Bronchial epithelial cell (primary cell): ENCODE data around the gene CFTR. TPM values are rescaled to one million over a fixed set of nuclear protein-coding genes. Genes with fewer than 3 reads are reported as not detected.
"Not testable (repeated sequence)": the region's sequence is repeated elsewhere in the genome, so short reads cannot be mapped to it uniquely, and the experiment has no call there.

Experiments used
- DNase-seq: peaks from one replicate; pipeline ENCODE4 v3.0.0-alpha.2; 2010; ENCODE audit warnings: low read depth
- FAIRE-seq: peaks from 2 replicates; lab custom pipeline; 2011; peaks lifted over from hg19 to GRCh38; lab: Jason Lieb, UNC
- H3K27me3 ChIP-seq: 2 replicates; pipeline ENCODE4 v1.5.1; 2011; ENCODE audit warnings: low read length; ENCODE audit not compliant: control insufficient read depth, insufficient read depth
- H3K36me3 ChIP-seq: 2 replicates; pipeline ENCODE4 v1.5.1; 2011; ENCODE audit warnings: low read length; ENCODE audit not compliant: control insufficient read depth, insufficient read depth
- H3K4me3 ChIP-seq: 2 replicates; pipeline ENCODE4 v1.5.1; 2011; ENCODE audit warnings: mild to moderate bottlenecking, low read depth, low read length, control low read depth
- total RNA-seq: library from RNA; depleted of rRNA; stranded (reverse); fragments of >200 nt; gene quantifications from 2 replicates; pipeline ENCODE4 v1.2.1, GENCODE V29; 2014
- TF ChIP-seq, protein P1 (sequence below): IDR thresholded peaks from 2 replicates; pipeline ENCODE4 v1.5.1; 2011; ENCODE audit warnings: mild to moderate bottlenecking, moderate library complexity, low read length, control low read depth, inconsistent platforms; ENCODE audit not compliant: insufficient read depth, severe bottlenecking

CFTR gene
- total RNA-seq, 1 donor from 2014 or later: under 0.01 TPM

DNA sequence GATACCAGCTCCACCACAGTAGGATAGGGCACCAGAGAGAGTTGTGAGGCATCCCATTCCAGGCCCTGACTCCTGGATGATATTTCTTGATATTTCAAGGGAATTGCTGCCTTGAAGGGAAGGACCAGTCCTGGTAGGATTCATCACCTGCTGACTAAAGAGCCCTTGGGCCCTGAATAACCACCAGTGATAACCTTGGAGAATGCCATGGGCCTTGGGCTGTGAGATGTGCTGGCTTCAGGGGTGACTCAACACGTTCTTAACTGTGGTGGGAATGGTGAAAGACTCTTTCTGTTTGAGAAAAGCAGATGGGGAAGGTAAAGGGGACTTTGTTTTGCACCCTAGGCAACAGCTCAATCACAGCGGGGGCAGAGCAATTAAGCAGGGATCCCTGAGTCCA, 31.2 kb upstream of the CFTR start:
- Histone ChIP-seq H3K36me3 (no peaks in the 10 kb centered on the region), H3K27me3 (no peaks in the 10 kb centered on the region), H3K4me3 (no peak overlapping the region)
- TF ChIP-seq, protein P1, sequence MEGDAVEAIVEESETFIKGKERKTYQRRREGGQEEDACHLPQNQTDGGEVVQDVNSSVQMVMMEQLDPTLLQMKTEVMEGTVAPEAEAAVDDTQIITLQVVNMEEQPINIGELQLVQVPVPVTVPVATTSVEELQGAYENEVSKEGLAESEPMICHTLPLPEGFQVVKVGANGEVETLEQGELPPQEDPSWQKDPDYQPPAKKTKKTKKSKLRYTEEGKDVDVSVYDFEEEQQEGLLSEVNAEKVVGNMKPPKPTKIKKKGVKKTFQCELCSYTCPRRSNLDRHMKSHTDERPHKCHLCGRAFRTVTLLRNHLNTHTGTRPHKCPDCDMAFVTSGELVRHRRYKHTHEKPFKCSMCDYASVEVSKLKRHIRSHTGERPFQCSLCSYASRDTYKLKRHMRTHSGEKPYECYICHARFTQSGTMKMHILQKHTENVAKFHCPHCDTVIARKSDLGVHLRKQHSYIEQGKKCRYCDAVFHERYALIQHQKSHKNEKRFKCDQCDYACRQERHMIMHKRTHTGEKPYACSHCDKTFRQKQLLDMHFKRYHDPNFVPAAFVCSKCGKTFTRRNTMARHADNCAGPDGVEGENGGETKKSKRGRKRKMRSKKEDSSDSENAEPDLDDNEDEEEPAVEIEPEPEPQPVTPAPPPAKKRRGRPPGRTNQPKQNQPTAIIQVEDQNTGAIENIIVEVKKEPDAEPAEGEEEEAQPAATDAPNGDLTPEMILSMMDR: no peak
- peak; percentile 29 for DNase-seq
- no peak for FAIRE-seq

GRCh38 chr7:117458977-117459583, 20.7 kb upstream of the CFTR start:
- DNase-seq: peak; percentile 33
- Histone ChIP-seq H3K36me3 (no peaks in the 10 kb centered on the region), H3K27me3 (no peaks in the 10 kb centered on the region), H3K4me3 (no peak overlapping the region)
- TF ChIP-seq, protein P1: peak; percentile 39
- FAIRE-seq: no peak

DNA sequence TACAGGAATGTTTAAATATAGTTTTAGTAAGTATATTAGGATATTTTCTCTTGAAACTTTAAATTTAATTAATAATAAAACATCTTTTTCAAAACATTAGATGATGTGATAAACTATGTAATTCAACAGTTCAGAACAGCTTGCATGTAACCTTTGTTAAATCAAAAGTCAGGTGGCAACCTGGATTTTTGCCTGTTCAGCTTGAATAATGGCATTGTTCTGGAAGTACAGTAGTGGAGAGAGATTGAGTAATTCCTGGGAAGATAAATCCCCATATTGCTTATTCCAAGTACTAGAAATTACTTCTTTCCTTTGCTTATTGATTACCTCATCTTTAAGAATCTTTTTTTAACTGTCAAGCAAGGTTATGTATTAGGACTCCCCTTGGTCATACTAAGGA, 20.1 kb upstream of the CFTR start:
- TF ChIP-seq, protein P1: no peak
- H3K27me3 ChIP-seq: no peaks in the 10 kb centered on the region
- H3K4me3 ChIP-seq: no peak overlapping the region
- H3K36me3 ChIP-seq: no peaks in the 10 kb centered on the region
- DNase-seq: no peak
- no peak for FAIRE-seq

- not testable (repeated sequence) for FAIRE-seq, H3K36me3 ChIP-seq, DNase-seq, H3K27me3 ChIP-seq, H3K4me3 ChIP-seq
These were observed 19.0 kb upstream of the CFTR start for GRCh38 chr7:117460815-117461214.

DNA sequence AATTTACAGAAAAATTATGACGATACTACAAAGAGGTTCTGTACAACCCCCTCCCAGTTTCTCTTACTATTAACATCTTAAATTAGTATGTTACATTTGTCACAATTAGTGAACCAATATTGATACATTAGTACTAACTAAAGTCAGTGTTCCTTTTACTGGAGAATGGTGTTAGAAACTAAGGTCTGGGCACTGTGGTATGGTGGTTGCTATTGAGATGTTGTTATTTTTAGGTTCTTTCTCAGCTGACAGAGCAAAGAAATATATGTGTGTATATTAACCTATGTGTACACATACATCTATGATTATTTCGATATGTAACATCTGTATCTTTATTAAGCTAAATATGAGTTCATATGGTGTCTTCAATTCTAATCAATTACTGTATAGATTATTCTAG, 11.7 kb upstream of the CFTR start:
- H3K27me3 ChIP-seq: peaks cover 2% of the 10 kb centered on the region
- no peak for DNase-seq
- no peaks in the 10 kb centered on the region for H3K36me3 ChIP-seq
- H3K4me3 ChIP-seq: no peak overlapping the region
- TF ChIP-seq, protein P1: no peak
- no peak for FAIRE-seq

DNA sequence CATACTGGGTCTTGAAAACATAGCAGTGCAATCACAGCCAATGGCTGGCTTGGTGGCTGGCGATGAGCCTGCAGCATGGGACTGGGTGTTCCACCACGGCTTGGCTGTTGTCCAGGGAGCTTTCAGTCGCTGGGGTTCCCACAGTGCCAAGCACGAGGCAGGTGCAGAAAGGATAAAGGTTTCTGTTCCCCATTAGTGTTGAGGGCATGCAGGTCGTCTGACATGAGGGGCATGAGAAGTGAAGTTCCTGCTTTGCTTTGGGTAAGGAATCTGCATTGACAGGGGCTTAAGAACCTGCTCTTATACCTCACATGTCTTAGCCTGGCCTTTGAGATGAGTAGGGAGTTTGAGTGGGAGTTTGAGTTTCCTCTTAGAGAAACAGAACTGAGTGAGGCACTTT, 9.0 kb upstream of the CFTR start:
- no peak overlapping the region for H3K4me3 ChIP-seq
- TF ChIP-seq, protein P1: no peak
- peaks cover 2% of the 10 kb centered on the region for H3K27me3 ChIP-seq
- H3K36me3 ChIP-seq: no peaks in the 10 kb centered on the region
- DNase-seq (no peak), FAIRE-seq (no peak)
